Measurements from ENCODE around the gene CD34.
A peak's percentile ranks its signal among the peaks of the same experiment; 100 is the strongest.

Gene CD34

DNA sequence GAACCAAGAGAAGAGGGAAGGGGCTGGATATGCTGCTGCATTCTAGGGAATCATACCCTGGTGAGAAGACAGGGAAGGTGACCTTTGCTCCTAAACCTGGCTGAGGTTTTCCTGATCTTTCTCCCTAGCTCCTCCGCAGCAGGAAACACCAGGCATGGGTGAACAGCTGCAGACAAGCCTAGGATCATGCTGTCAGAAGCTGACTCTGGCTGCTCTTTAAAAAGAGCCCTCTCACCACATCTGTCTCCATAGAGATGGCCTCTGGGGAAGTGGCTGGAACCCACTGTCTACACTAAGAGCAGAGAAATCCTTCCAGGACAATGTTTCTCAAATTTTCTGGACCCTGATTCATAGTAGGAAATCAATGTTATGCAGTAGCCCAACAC is 57.6 kb downstream of the CD34 start:
- no peak for DNase-seq (ENCODE audit: low spot score)

DNA sequence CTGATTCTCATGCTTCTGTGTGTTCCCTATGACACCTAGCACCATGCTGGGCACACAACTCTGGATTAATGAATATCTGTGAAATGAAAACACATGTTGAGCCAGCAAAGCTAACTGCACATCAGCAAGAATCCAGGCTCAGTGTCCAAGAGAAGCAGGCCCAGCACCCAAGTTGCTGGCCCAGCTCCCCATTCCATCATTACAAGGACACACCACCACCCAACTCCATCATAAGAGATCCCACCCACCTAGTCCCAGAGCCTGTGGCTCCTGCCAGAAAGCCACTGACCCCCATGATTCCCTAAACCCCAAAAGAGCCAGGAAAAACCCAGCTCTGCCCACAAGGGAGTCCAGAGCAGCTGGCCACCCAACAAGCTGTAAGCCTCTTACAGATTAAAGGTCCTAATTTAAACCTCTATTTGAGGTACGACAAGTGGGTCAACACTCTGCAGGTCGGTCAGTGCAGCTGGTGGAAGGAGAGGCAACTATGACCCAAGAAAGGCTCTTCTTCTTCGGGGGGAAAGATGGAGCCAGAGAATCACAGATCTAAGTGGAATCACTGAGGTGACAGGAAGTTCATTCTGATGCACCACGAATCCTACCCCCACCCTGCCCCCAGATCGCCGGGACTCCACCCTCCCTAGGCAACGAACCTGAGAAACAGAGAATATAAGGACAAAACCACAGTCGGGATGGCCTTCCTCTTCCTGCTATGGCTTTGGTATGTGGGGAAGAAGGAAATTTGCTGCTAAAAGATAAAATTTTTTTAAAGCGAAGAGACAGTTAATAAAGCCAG is 58.2 kb downstream of the CD34 start:
- DNase-seq (ENCODE audit: low spot score): no peak

DNA sequence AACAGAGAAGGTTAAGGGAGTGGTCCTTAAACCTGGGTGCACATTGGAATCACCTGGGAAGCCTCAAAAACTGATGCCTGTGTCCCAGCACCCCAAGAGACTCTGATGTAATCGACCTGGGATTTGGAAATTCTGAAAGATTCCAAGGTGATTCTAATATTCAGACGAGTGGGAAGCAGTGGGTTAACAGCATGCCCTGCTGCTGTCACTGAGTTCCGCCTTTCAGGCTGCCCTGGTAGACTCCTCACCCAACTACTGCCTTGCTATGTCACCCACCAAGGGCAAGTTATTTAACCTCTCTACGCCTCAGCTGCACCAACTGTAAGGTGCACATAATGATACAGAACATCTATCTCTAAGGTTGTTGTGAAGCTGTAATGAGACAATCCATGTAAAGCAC is 59.2 kb downstream of the CD34 start:
- DNase-seq (ENCODE audit: low spot score): no peak

DNA sequence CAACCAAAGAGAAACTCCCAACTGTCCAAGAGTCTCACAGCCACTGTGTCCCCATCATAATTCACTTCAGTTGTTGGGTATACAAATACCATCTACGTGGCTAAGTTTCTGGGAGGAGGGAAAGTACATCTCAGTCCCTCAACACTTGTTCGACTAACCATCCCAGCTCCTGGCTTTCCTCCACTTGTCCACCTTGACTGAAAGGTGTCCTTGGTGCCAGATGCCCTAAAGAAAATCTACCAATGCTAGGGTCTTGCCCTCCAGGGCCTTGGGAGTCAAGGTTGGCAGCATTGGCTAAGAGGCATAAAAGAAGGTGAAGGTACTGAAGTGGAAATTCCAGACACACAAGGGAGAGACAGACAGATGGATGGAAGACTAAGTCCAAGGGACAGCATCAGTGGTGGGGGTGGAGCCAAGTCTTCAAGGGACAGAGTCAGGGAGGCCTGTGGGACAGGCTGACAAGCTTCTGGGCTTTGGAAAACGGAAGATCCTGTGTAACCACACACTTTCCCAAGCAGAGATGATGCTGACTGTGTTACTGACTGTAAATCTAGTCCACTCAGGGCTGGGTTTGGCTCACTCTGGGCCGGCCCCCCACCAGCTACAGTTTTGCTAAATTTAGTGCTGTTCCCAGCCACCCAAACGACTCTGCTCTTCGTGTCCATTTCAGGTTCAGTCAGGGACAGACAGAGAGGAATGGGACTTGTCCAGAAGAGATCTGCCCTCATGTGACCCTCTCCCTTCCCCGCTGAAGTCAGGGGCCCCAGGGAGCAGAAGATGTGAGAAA is 60.1 kb downstream of the CD34 start:
- no peak for DNase-seq (ENCODE audit: low spot score)

DNA sequence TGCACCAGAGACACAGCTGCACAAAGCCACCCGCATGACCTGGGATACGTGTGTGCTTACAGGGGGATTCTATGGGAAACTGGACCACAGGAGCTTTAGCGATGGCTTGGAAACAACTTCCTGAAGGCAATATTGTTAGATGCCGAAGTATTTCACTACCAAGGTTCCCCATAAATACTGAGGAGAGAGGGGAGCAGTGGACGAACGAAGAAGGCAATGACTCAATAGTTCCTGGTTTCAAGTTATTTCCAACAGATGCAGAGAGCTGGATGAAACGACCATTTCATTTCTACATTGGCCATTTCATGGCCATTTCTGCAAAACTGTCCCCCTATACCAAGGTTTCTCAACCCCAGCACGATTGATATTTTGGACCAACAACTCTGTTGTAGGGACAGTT is 61.3 kb downstream of the CD34 start:
- no peak for DNase-seq (ENCODE audit: low spot score)

DNA sequence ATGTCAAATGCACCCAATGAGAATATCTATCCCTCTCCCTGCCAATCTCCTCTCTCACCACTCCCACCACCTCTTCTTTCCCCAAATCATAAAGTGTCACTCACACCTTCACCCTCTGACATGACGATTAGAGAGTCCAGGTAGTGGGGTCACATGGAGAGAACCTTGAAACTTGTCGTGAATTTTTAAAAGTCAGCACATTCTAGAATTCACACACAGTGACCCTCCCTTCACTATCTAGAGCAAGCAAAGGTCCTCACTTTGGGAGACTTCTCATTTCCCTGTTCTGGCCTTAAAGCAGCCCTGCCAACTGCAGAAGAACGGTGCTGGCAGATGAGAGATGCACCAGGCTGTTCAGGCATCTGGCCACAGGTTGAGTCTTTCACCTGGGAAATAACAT is 61.9 kb downstream of the CD34 start:
- DNase-seq (ENCODE audit: low spot score): no peak

DNA sequence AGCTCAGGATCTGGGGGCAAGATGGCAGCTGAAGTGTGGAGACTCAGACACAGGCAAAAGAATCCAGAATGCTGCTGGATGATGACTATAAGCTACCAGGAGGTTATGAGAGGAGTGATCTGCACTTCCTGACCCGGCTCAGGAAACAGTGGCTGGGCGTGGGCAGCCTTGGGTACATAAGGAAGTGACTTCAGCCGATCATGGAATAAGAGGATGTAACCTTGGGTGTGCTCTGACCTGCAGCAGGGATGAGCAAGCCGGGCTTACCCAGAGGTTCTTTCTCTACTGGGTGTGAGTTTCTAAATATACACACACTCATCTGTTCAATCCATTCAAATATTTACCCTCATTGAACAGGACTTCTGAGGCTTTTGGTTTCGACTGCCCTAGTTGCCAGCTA is 62.7 kb downstream of the CD34 start:
- DNase-seq (ENCODE audit: low spot score): no peak

DNA sequence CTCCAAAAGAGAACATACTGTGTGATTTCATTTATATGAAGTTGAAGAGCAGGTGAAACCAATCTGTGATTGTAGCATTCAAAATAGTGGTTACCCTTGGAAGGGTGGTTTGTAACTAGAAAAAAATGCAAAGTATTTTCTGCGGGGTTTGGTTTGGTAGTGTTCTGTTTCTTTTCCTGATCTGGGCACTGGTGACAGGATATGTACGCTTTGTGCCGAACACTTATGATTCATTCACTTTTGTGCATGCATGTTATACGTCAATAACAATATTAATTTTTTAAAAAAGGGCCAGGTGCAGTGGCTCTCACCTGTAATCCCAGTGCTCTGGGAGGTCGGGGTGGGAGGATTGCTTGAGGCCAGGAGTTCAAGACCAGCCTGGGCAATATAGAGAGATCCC is 63.8 kb downstream of the CD34 start:
- no peak for DNase-seq (ENCODE audit: low spot score)

DNA sequence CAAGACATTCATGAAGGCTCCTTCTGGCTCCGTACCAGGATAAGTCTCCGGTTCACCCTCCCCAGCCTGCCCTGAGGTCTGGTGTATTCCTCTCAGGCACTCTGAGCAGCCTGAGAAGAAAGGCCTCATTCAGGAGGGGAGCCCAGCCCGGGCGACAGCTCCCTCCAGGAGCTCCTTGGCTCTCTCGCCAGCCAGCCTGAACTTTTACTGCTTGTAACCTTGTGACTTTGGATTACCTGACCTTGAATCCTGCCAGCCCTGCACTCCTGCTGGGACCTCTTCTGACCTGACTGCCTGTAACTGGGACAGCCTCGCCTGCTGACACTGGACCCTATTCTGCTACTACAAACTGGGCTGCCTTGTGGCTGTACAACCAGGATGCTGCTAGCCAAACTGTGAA is 65.8 kb downstream of the CD34 start:
- DNase-seq (ENCODE audit: low spot score): no peak

DNA sequence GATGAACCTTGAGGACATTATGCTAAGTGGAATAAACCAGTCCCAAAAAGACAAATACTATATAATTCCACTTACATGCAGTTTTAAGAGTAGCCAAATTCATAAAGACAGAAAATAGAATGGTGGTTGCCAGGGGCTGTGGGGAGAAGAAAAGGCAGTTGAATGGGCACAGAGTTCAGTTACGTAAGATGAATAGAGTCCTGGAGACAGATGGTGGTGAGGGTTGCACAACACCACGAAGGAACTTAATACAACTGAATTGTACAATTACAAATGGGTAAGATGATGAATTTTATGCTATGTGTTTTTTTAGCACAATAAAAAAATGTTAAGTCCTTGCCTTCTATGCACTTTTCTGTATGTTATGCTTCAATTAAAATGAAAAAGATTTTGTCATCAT is 66.6 kb downstream of the CD34 start:
- no peak for DNase-seq (ENCODE audit: low spot score)

DNA sequence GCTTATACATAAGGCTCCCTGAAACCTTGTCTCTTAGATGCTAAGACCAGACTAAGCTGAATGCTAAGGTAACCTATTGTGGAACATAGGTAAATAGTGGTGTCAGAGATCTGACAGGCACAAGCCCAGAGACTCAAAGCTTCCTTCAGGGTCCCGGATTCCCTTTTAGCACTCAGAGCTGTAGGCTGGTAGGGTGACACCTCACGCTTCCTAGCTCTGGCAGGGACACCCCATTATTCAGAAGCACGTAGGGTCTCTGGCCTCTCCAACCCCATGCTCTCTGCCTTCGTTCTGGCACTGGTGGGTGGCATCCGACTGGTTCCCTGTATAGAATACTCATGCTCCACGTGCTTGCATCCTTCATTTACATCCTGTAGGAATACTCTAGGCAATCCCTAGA is 68.4 kb downstream of the CD34 start:
- DNase-seq (ENCODE audit: low spot score): no peak

DNA sequence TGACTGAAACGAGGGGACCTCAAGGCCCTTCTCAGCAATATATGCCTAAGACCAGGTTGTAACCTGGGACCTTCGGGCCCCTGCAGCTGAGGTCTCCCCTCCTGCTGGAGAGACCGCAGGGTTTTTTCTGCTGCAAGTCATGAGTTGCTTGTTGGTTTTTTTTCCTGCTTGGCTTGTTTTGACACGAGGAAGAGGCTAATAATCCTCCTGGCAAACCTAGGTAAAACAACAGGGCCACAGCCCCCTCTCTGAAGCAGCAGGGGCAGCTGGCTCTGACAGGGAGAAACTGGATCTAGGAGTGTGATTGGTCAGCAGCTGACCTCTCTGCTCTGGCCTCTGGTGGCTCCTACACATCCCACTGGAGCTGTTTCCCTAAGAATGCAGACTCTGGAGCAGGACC is 69.0 kb downstream of the CD34 start:
- peak; percentile 37 for DNase-seq (ENCODE audit: low spot score)

DNA sequence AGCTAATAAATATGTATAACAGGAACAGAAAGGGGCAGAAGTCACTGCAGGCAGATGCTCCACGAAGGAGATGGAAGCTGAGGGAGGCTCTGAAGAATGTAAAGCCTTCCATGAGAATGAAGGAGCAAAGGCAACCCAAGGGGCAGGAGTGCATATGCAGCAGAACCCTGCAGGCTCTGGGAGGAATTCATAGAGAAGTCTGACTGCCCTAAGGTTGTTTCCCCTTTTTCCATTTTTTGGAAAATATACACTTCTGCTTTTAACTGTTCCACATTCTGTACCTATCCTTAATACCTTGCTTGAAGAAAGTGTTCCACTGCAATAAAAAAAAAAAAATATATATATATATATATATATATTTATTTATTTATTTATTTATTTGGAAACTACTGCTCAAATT is 69.6 kb downstream of the CD34 start:
- DNase-seq (ENCODE audit: low spot score): no peak

DNA sequence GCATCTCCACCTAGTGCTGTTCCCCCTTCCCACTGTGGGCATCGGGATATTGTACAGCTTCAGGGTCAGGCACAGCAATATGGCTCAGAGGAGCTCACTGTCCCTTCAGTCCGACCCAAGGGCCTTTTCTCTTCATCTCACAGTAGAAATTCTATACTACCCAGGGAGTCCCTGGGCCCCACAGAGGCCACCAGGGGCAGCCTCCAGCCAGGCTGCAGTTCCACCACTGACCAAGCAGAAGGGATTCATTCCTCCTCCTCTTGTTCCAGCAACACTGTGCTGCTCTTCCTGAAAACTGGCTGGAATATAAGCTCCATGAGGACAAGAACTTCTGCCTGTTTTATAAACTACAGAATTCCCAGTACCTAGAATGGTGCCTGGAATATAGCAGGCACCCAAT is 70.5 kb downstream of the CD34 start:
- no peak for DNase-seq (ENCODE audit: low spot score)

DNA sequence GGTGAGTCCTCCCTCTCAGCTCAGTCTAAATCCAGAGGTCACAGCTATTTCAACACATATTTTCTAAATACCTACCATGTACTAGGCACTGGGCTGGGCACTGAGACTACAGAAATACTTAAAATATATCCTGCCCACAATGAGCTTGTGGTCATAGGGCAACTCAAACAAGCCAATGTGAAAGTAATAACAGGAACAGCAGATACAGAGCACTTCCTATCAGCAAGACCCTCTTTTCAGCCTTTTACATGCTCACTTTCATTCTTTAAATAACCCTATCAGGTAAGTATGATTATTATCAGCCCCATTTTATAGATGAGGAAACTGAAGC is 71.9 kb downstream of the CD34 start:
- no peak for DNase-seq (ENCODE audit: low spot score)

DNA sequence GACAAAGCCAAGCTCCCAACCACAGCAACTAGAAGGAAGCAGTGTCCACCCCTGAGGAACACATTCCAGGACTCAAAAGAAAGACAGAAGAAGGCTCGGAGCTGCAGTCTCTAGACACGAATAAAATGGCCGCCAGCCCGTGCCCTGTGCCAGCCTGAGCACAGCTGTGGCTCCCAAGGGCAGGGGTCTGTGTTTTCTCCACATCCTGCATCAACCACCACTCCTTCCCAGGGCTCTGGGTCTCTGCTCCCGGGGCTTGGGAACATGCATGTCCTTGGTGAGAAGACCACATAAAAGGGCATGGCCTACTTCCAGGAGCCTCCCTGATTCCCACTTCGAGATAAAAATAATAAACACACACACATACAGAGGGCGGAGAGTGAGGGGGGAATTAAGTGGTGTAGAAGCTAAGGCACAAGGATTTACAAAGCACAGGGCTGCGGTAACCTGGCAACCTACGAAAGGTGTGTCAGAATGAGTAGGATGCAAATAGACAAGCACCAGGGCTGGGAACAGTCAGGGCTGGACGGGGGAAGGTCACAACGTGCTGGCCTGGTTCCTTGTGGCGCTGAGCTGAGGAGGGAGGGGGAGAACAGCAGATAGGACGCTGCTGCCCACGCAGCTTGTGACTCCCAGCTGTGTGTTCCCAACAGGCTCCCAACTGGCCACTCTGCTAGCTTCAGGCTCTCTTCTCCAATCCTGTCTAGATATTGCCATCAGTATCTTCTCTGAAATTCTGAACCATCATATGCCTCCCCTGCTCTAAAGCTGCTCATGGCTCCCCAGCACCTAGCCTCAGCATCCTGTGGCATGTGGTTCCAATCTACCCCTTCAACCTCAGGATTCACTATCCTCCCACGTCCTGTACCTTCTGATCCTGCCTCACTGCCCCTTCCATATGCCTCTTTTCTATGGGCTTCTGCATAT is 72.5 kb downstream of the CD34 start:
- DNase-seq (ENCODE audit: low spot score): no peak

DNA sequence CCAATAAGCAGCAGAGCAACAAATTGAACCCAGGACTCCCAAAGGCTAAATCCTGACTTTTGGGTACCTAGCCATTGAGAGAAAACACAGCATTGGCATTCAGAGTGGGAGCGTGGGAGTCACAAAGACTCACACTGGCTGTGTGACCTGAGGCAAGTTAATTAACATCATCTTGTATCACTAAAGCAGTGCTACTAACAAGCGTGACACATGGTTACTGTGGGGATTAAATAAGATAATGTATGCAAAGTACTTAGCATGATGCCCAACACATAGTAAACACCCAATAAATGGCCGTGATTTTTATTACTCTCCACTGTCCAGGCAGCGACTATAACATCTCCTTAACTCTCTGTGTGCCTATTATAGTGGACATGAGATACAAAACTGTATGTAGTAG is 73.3 kb downstream of the CD34 start:
- no peak for DNase-seq (ENCODE audit: low spot score)

DNA sequence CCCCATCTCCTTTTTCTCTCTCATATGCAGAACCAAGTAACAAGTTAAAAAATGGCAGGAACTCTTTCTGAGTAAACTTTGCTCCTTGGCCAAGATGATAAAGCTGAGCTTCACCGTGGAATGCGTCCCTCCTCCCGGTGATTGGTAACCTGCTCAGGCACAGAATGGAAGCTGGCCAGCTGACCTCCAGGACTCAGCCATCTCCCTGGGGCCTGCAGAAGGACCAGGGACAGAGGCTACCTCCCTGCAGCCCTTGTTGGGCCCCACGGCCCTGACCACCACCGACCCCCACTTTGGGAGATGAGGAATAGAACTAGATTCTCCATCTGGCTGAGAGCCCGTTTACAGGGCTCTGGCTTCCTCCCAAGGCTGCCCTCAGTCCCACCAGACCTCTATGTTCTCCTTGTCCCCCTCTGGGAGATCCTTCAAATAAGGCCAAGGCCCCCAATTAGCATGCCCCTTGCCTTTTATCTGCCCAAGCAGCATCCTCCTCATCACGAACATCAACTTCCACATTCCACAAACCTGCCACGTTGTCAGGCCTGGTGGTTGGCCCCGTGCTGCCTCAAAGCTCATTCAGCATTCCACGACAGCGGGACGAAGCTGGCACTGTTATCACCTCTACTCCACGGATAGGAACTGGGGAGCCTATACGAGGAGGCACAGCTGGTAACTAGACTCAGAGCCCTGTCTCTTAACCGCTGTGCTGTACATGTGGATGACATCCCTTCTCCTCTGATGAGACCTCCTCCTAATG is 74.2 kb downstream of the CD34 start:
- DNase-seq (ENCODE audit: low spot score): no peak

DNA sequence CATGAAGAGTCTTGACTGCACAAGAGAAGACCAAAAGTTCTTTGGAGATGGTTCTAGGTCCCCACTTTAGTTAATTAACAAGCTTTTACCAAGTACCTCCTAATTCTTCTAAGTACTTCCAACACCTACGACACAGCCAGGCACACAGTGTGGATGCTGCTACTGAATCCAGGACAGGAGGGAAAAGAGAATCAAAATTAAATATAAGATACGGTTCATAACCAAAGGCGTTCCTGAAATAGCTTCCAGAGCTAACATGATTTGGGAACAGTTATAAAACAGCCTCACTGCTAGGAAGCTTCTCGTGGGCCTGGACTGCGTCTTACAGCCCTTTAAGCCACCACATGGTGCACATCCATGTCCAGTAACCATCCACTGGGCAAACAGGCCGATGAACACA is 75.0 kb downstream of the CD34 start:
- DNase-seq (ENCODE audit: low spot score): no peak

DNA sequence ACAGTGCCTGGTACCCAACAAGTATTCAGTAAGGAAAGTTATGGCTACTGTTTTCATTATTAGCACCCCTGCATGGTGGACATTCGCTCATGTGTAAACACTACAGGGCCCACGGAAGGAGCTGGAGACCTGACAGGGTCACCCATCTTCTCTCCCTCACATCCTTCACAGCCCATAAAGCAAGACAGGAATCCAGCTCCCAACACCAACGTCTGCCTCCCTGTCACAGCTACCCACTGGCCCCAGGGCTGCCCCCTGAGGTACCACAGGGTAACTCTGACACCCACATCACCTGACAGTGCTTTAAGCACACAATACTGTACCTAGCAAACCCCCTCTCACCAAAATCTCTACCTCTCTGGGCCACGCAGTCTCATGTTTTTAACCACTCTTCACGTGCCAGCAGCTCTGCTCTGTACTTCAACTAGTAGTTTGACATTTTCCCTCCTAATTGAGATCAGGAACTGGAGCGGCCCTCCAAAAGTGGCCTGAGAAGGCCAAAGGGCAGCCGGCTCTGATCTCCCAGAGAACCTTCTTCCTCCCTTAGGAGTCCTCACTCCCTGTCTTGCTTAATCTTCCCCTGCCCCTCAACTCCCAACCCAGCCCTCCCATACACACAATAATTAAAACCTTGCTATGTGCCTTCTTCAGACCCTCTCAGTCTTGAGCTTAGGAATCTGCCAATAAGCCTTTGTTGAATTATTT is 76.8 kb downstream of the CD34 start:
- no peak for DNase-seq (ENCODE audit: low spot score)

DNA sequence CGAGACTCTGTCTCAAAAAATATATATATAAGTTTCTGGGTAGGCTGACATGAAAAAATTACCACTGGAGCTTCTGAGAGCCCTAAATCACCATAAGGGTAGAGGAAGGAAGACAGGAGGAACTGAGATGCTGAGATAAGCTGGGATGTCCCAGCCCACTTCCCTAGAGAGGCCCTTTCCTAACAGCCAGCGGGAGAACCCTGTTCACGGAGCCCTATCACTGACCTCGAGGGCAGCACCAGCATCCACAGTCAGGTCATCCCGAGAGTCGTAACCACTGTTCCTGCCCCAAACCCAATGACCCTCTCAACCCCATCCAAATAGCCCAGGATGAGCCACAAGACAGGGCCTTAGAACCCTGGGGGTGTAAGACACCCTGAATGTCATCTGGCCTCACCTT is 77.5 kb downstream of the CD34 start:
- no peak for DNase-seq (ENCODE audit: low spot score)

Data from iPS-NIHi11 (cell line).